ENCODE data around the gene MRPS14.
"Not testable (repeated sequence)": the region's sequence is repeated elsewhere in the genome, so short reads cannot be mapped to it uniquely, and the experiment has no call there.

The MRPS14 gene

DNA sequence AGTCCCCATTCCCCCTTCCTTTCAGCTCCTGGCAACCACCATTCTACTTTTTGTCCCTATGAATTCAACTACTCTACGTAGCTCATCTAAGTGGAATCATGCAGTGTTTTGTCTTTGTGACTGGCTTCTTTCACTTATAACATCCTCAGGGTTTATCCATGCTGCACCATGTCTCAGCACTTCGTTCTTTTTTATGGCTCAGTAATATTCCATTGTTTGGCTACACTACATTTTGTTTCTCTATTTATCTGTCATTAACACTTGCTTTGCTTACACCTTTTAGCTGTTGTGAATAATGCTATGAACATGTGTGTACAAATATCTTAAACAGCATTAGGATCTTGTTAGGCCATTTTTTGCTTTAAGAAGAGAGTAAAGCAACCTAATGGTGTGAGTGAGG is 1.5 kb upstream of the MRPS14 start:
- Histone ChIP-seq H3K27me3 (replicated peaks; ENCODE audit: control insufficient read depth, insufficient read depth, low read length, poor library complexity, severe bottlenecking) (no peaks in the 10 kb centered on the region), H3K4me3 (ENCODE audit: insufficient read depth, low read depth, low read length, poor library complexity, severe bottlenecking) (no peak overlapping the region), H3K9me3 (ENCODE audit: control insufficient read depth, low read length) (no peaks in the 10 kb centered on the region), H3K27ac (ENCODE audit: insufficient read depth, low read length, poor library complexity, severe bottlenecking) (no peak overlapping the region), H3K4me1 (ENCODE audit: control insufficient read depth, insufficient read depth, low read length, poor library complexity, severe bottlenecking) (no peaks in the 10 kb centered on the region), H3K36me3 (ENCODE audit: control insufficient read depth, insufficient read depth, low read length) (no peaks in the 10 kb centered on the region)
- DNase-seq = no peak

GRCh38 chr1:175023922-175024242 is 657 bp upstream of the MRPS14 start:
- not testable (repeated sequence) for H3K27me3 ChIP-seq (replicated peaks; ENCODE audit: control insufficient read depth, insufficient read depth, low read length, poor library complexity, severe bottlenecking); H3K4me1 ChIP-seq (ENCODE audit: control insufficient read depth, insufficient read depth, low read length, poor library complexity, severe bottlenecking); H3K9me3 ChIP-seq (ENCODE audit: control insufficient read depth, low read length); H3K36me3 ChIP-seq (ENCODE audit: control insufficient read depth, insufficient read depth, low read length); DNase-seq
- Histone ChIP-seq H3K27ac (ENCODE audit: insufficient read depth, low read length, poor library complexity, severe bottlenecking) (peak overlapping the region; percentile 94), H3K4me3 (ENCODE audit: insufficient read depth, low read depth, low read length, poor library complexity, severe bottlenecking) (peak overlapping the region; percentile 91)

- H3K4me3 ChIP-seq (ENCODE audit: insufficient read depth, low read depth, low read length, poor library complexity, severe bottlenecking) = no peak overlapping the region
- H3K27ac ChIP-seq (ENCODE audit: insufficient read depth, low read length, poor library complexity, severe bottlenecking) = no peak overlapping the region
- no peaks in the 10 kb centered on the region for H3K9me3 ChIP-seq (ENCODE audit: control insufficient read depth, low read length)
- no peaks in the 10 kb centered on the region for H3K27me3 ChIP-seq (replicated peaks; ENCODE audit: control insufficient read depth, insufficient read depth, low read length, poor library complexity, severe bottlenecking)
- no peak for DNase-seq
- H3K36me3 ChIP-seq (ENCODE audit: control insufficient read depth, insufficient read depth, low read length) = peaks cover 38% of the 10 kb centered on the region
- H3K4me1 ChIP-seq (ENCODE audit: control insufficient read depth, insufficient read depth, low read length, poor library complexity, severe bottlenecking) = no peaks in the 10 kb centered on the region
Measured at GRCh38 chr1:175019524-175019923, 3.7 kb downstream of the MRPS14 start.

DNA sequence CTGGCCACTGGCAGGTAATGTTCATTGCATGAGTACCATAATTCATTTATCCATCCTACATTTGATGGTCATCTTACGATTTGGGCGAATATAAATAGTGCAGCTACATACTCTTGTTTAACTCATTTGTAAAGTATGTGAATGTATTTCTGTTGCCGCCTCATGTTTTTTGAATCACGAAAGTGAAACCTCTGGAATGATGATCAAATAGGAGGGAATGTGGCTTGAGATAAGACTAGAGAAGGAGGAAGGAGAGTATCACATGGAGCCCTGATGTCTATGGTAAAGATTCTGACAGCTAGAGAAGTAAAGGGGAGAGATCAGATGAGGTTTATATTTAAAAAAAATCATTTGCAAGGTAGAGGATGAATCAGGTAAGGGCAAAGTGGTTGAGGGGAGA is 8.0 kb downstream of the MRPS14 start:
- no peak overlapping the region for H3K4me3 ChIP-seq (ENCODE audit: insufficient read depth, low read depth, low read length, poor library complexity, severe bottlenecking)
- H3K36me3 ChIP-seq (ENCODE audit: control insufficient read depth, insufficient read depth, low read length) = peaks cover 76% of the 10 kb centered on the region
- no peaks in the 10 kb centered on the region for H3K27me3 ChIP-seq (replicated peaks; ENCODE audit: control insufficient read depth, insufficient read depth, low read length, poor library complexity, severe bottlenecking)
- H3K9me3 ChIP-seq (ENCODE audit: control insufficient read depth, low read length) = no peaks in the 10 kb centered on the region
- DNase-seq = no peak
- no peaks in the 10 kb centered on the region for H3K4me1 ChIP-seq (ENCODE audit: control insufficient read depth, insufficient read depth, low read length, poor library complexity, severe bottlenecking)
- no peak overlapping the region for H3K27ac ChIP-seq (ENCODE audit: insufficient read depth, low read length, poor library complexity, severe bottlenecking)

DNA sequence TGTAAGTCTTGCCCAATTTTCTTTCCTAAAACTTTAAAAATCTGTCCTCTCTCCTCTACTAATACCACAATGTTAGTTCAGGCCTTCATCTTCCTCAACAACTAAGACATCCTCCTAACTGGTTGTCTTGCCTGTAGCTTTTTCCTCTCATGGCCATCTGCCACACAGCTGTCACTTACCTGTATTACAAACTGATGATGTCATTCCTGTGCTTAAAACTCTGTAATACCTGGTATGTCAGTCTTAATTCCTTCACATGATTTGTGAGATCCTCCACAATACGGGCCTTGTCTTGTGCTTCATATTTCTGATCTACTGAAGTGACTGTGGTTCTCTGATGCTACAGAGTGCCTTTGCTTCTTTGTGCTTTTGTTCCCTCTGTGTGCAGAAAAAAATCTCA is 9.8 kb downstream of the MRPS14 start:
- peaks cover 89% of the 10 kb centered on the region for H3K36me3 ChIP-seq (ENCODE audit: control insufficient read depth, insufficient read depth, low read length)
- no peak overlapping the region for H3K27ac ChIP-seq (ENCODE audit: insufficient read depth, low read length, poor library complexity, severe bottlenecking)
- no peaks in the 10 kb centered on the region for H3K4me1 ChIP-seq (ENCODE audit: control insufficient read depth, insufficient read depth, low read length, poor library complexity, severe bottlenecking)
- no peaks in the 10 kb centered on the region for H3K9me3 ChIP-seq (ENCODE audit: control insufficient read depth, low read length)
- no peak for DNase-seq
- no peak overlapping the region for H3K4me3 ChIP-seq (ENCODE audit: insufficient read depth, low read depth, low read length, poor library complexity, severe bottlenecking)
- no peaks in the 10 kb centered on the region for H3K27me3 ChIP-seq (replicated peaks; ENCODE audit: control insufficient read depth, insufficient read depth, low read length, poor library complexity, severe bottlenecking)

DNA sequence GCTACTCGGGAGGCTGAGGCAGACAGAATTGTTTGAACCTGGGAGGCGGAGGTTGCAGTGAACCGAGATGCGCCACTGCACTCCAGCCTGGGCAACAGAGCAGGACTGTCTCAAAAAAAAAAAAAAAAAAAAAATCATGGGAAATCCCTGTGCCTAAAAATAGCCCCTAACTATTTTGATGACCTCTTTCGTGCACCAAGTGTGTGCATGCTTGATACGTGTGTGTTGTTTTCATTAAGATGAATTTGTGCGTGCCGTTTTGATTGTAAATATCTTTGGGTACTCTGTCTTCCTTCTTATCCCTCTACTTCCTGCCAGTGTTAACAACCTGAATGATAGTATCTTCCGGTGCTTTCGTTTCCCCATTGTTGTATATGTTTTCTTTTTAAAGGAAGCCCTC is 13.7 kb downstream of the MRPS14 start:
- no peaks in the 10 kb centered on the region for H3K27me3 ChIP-seq (replicated peaks; ENCODE audit: control insufficient read depth, insufficient read depth, low read length, poor library complexity, severe bottlenecking)
- no peak overlapping the region for H3K27ac ChIP-seq (ENCODE audit: insufficient read depth, low read length, poor library complexity, severe bottlenecking)
- no peaks in the 10 kb centered on the region for H3K4me1 ChIP-seq (ENCODE audit: control insufficient read depth, insufficient read depth, low read length, poor library complexity, severe bottlenecking)
- no peak for DNase-seq
- no peaks in the 10 kb centered on the region for H3K9me3 ChIP-seq (ENCODE audit: control insufficient read depth, low read length)
- peaks cover 70% of the 10 kb centered on the region for H3K36me3 ChIP-seq (ENCODE audit: control insufficient read depth, insufficient read depth, low read length)
- no peak overlapping the region for H3K4me3 ChIP-seq (ENCODE audit: insufficient read depth, low read depth, low read length, poor library complexity, severe bottlenecking)

DNA sequence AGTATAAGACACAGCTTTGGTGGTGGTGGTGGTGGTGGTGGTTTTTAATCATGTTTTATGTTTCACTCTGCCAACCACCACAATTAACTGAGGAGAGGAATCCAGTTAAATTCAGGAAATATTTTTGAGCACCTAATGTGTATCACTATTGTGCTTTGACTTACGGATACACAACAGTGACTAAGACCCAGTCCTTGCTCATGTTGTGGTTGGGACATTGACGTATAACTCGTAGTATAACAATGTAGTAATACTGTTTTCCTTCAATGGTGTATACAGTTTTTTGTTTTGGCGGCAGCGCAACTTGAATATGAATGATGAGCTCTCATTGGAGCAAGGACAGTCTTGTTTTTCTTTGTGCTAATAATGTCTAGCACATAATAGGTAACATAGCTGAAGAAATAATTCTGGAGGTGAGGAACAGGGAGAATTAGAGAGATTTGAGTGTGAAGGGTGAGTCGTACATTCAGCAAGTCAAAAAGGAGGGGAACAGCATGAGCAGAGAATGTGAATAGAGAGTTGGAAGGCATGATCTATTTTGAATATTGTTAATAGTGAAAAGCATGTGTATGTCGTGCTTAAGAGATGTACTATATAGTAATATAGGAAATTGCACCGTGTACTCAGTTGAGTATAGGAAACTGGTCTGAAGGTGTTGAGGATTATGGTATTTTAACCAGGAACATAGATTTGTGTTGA is 18.0 kb downstream of the MRPS14 start:
- Histone ChIP-seq H3K27ac (ENCODE audit: insufficient read depth, low read length, poor library complexity, severe bottlenecking) (no peak overlapping the region), H3K36me3 (ENCODE audit: control insufficient read depth, insufficient read depth, low read length) (peaks cover 32% of the 10 kb centered on the region), H3K27me3 (replicated peaks; ENCODE audit: control insufficient read depth, insufficient read depth, low read length, poor library complexity, severe bottlenecking) (no peaks in the 10 kb centered on the region), H3K9me3 (ENCODE audit: control insufficient read depth, low read length) (no peaks in the 10 kb centered on the region), H3K4me1 (ENCODE audit: control insufficient read depth, insufficient read depth, low read length, poor library complexity, severe bottlenecking) (peaks cover 12% of the 10 kb centered on the region), H3K4me3 (ENCODE audit: insufficient read depth, low read depth, low read length, poor library complexity, severe bottlenecking) (no peak overlapping the region)
- DNase-seq = no peak

GRCh38 chr1:175003521-175003920 is 19.7 kb downstream of the MRPS14 start:
- no peak overlapping the region for H3K27ac ChIP-seq (ENCODE audit: insufficient read depth, low read length, poor library complexity, severe bottlenecking)
- no peak for DNase-seq
- H3K4me1 ChIP-seq (ENCODE audit: control insufficient read depth, insufficient read depth, low read length, poor library complexity, severe bottlenecking) = peaks cover 18% of the 10 kb centered on the region
- H3K4me3 ChIP-seq (ENCODE audit: insufficient read depth, low read depth, low read length, poor library complexity, severe bottlenecking) = no peak overlapping the region
- H3K9me3 ChIP-seq (ENCODE audit: control insufficient read depth, low read length) = no peaks in the 10 kb centered on the region
- peaks cover 16% of the 10 kb centered on the region for H3K36me3 ChIP-seq (ENCODE audit: control insufficient read depth, insufficient read depth, low read length)
- H3K27me3 ChIP-seq (replicated peaks; ENCODE audit: control insufficient read depth, insufficient read depth, low read length, poor library complexity, severe bottlenecking) = no peaks in the 10 kb centered on the region

- no peak overlapping the region for H3K4me3 ChIP-seq (ENCODE audit: insufficient read depth, low read depth, low read length, poor library complexity, severe bottlenecking)
- H3K4me1 ChIP-seq (ENCODE audit: control insufficient read depth, insufficient read depth, low read length, poor library complexity, severe bottlenecking) = peaks cover 18% of the 10 kb centered on the region
- H3K9me3 ChIP-seq (ENCODE audit: control insufficient read depth, low read length) = no peaks in the 10 kb centered on the region
- peaks cover 12% of the 10 kb centered on the region for H3K36me3 ChIP-seq (ENCODE audit: control insufficient read depth, insufficient read depth, low read length)
- H3K27ac ChIP-seq (ENCODE audit: insufficient read depth, low read length, poor library complexity, severe bottlenecking) = no peak overlapping the region
- no peak for DNase-seq
- no peaks in the 10 kb centered on the region for H3K27me3 ChIP-seq (replicated peaks; ENCODE audit: control insufficient read depth, insufficient read depth, low read length, poor library complexity, severe bottlenecking)
Measured at GRCh38 chr1:175002910-175003517, 20.2 kb downstream of the MRPS14 start.

- Histone ChIP-seq H3K27me3 (replicated peaks; ENCODE audit: control insufficient read depth, insufficient read depth, low read length, poor library complexity, severe bottlenecking) (no peaks in the 10 kb centered on the region), H3K4me3 (ENCODE audit: insufficient read depth, low read depth, low read length, poor library complexity, severe bottlenecking) (peak overlapping the region; percentile 82), H3K9me3 (ENCODE audit: control insufficient read depth, low read length) (no peaks in the 10 kb centered on the region), H3K27ac (ENCODE audit: insufficient read depth, low read length, poor library complexity, severe bottlenecking) (peak overlapping the region; percentile 99), H3K36me3 (ENCODE audit: control insufficient read depth, insufficient read depth, low read length) (no peaks in the 10 kb centered on the region), H3K4me1 (ENCODE audit: control insufficient read depth, insufficient read depth, low read length, poor library complexity, severe bottlenecking) (peaks cover 18% of the 10 kb centered on the region)
- no peak for DNase-seq
Measured at GRCh38 chr1:175000697-175001187, 22.5 kb downstream of the MRPS14 start.
